ENCODE results near the gene MICU1.

DNA sequence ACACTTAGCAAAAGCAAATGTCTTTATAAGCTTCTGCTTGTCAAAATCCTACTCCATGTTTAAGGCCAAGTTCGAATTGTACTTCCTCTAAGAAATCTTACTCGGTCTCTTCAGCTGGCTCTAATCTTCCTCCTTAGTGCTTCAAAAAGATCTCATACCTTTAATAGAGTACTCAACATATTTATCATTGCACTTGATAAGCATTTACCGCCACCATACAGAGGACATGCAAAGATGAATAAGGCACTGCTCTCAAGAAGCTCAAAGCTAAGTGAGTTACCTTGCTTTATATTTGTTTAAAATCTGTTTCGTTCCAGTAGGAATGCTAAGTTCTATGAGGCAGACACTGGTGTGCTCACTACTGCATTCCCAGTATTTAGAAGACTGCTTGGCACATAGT, 209.2 kb downstream of the MICU1 start:
- TF ChIP-seq, protein P1, sequence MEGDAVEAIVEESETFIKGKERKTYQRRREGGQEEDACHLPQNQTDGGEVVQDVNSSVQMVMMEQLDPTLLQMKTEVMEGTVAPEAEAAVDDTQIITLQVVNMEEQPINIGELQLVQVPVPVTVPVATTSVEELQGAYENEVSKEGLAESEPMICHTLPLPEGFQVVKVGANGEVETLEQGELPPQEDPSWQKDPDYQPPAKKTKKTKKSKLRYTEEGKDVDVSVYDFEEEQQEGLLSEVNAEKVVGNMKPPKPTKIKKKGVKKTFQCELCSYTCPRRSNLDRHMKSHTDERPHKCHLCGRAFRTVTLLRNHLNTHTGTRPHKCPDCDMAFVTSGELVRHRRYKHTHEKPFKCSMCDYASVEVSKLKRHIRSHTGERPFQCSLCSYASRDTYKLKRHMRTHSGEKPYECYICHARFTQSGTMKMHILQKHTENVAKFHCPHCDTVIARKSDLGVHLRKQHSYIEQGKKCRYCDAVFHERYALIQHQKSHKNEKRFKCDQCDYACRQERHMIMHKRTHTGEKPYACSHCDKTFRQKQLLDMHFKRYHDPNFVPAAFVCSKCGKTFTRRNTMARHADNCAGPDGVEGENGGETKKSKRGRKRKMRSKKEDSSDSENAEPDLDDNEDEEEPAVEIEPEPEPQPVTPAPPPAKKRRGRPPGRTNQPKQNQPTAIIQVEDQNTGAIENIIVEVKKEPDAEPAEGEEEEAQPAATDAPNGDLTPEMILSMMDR (optimal IDR thresholded peaks at IDR 0.05 in 1 of 3, IDR thresholded peaks at IDR 0.05 in 1 of 3, conservative IDR thresholded peaks at IDR 0.05 in 1 of 3; ENCODE audit: extremely low read depth in 1 of 3, insufficient read depth in 2 of 3, low read length in 3 of 3) = no peak
- TF ChIP-seq EZH2 (IDR thresholded peaks at IDR 0.05; ENCODE audit: low read length) = no peak

Measured in keratinocyte (primary cell).